Measurements from ENCODE around the gene BORCS6. TPM values are rescaled to one million over a fixed set of nuclear protein-coding genes. Genes with fewer than 3 reads are reported as not detected.
A peak's percentile ranks its signal among the peaks of the same experiment; 100 is the strongest.

Gene BORCS6
- total and polyA plus RNA-seq, 2 of the 13 experiments (the other 11 are each of a cell fraction or from before 2014, with no cell fraction given) = 2.0 to 5.1 TPM

DNA sequence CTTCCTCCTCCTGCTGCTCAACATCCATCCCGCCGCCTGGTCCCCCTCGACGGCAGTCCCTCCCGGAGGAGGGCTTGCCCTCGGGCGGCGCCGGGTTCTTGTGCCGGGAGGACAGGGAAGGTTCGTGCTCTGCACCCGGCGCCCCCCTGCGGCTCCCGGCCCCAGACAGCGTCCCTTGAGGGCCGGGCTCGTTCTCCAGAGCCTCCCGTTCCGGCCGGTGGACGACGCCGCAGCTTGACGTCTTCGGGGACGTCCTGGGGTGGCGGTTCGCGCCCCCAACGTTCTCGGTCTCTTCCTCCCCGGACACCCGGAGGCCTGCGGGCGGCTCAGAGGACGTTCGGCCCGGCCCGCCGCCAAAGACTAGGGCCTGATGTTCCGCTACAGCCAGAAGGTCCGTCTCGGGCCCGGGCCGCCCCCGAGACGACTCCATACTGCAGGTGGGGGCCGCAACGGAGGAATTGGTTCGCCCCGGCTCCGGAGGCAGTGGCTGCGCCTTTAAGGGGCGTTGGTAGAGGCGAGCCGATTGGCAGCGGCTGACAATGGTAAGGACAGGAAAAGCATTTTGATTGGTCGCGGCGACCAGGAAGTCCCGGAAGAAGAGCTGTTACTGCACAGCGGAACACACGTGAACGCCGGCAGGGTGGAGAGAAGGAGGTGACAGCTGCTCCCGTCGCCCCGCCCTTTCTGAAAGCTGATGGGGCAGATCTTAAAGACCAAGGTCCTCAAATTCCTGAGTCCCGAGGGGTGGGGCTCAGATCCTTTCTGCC, at the start of gene BORCS6 (continued):
- no peak for TF ChIP-seq RFX3 (CRISPR knock-in tag; IDR thresholded peaks at IDR 0.05)
- TF ChIP-seq ZFP82 (CRISPR knock-in tag; IDR thresholded peaks at IDR 0.05; ENCODE audit: borderline replicate concordance) = no peak
- TF ChIP-seq, protein P1, sequence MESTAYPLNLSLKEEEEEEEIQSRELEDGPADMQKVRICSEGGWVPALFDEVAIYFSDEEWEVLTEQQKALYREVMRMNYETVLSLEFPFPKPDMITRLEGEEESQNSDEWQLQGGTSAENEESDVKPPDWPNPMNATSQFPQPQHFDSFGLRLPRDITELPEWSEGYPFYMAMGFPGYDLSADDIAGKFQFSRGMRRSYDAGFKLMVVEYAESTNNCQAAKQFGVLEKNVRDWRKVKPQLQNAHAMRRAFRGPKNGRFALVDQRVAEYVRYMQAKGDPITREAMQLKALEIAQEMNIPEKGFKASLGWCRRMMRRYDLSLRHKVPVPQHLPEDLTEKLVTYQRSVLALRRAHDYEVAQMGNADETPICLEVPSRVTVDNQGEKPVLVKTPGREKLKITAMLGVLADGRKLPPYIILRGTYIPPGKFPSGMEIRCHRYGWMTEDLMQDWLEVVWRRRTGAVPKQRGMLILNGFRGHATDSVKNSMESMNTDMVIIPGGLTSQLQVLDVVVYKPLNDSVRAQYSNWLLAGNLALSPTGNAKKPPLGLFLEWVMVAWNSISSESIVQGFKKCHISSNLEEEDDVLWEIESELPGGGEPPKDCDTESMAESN (CRISPR knock-in tag; conservative IDR thresholded peaks at IDR 0.05) = peak; percentile 58
- peak; percentile 95 for TF ChIP-seq SAP130 (CRISPR knock-in tag; IDR thresholded peaks at IDR 0.05; ENCODE audit: low read depth)
- TF ChIP-seq SPEN (CRISPR knock-in tag; IDR thresholded peaks at IDR 0.05; ENCODE audit: low read depth) = peak; percentile 63; the same call in 1 of the 2 replicates
- 0 out of 2 replicates have a peak, but pooled peaks have one; percentile 49 for TF ChIP-seq ZNF34 (CRISPR knock-in tag; IDR thresholded peaks at IDR 0.05; ENCODE audit: borderline replicate concordance)
- TF ChIP-seq ZNF839 (CRISPR knock-in tag; IDR thresholded peaks at IDR 0.05; ENCODE audit: borderline replicate concordance) = 0 out of 2 replicates have a peak, but pooled peaks have one; percentile 49
- TF ChIP-seq MIER3 (CRISPR knock-in tag; IDR thresholded peaks at IDR 0.05; ENCODE audit: borderline replicate concordance) = no peak
- 0 out of 2 replicates have a peak, but pooled peaks have one; percentile 24 for TF ChIP-seq ZSCAN20 (CRISPR knock-in tag; IDR thresholded peaks at IDR 0.05; ENCODE audit: borderline replicate concordance)
- peak; percentile 72 for TF ChIP-seq ZFY (CRISPR knock-in tag; IDR thresholded peaks at IDR 0.05)
- no peak for TF ChIP-seq ONECUT2 (CRISPR knock-in tag; IDR thresholded peaks at IDR 0.05)
- no peak for TF ChIP-seq ZNF253 (CRISPR knock-in tag; IDR thresholded peaks at IDR 0.05; ENCODE audit: borderline replicate concordance)
- no peak for TF ChIP-seq KAT2B (IDR thresholded peaks at IDR 0.05; ENCODE audit: borderline replicate concordance, low read depth, low read length)
- peak; percentile 66 for TF ChIP-seq SALL1 (CRISPR knock-in tag; IDR thresholded peaks at IDR 0.05)
- TF ChIP-seq, protein P2, sequence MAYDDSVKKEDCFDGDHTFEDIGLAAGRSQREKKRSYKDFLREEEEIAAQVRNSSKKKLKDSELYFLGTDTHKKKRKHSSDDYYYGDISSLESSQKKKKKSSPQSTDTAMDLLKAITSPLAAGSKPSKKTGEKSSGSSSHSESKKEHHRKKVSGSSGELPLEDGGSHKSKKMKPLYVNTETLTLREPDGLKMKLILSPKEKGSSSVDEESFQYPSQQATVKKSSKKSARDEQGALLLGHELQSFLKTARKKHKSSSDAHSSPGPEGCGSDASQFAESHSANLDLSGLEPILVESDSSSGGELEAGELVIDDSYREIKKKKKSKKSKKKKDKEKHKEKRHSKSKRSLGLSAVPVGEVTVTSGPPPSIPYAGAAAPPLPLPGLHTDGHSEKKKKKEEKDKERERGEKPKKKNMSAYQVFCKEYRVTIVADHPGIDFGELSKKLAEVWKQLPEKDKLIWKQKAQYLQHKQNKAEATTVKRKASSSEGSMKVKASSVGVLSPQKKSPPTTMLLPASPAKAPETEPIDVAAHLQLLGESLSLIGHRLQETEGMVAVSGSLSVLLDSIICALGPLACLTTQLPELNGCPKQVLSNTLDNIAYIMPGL (CRISPR knock-in tag; IDR thresholded peaks at IDR 0.05; ENCODE audit: borderline replicate concordance in 1 of 2, low read depth in 1 of 2) = peak; percentile 88 to 96
- no peak for TF ChIP-seq JUNB (CRISPR knock-in tag; IDR thresholded peaks at IDR 0.05; ENCODE audit: borderline replicate concordance)
- TF ChIP-seq RNF2 (conservative IDR thresholded peaks at IDR 0.05; ENCODE audit: low read depth) = no peak
- TF ChIP-seq GABPB1 (CRISPR knock-in tag; IDR thresholded peaks at IDR 0.05) = peak; percentile 79
- no peak for TF ChIP-seq FIP1L1 (IDR thresholded peaks at IDR 0.05; ENCODE audit: borderline replicate concordance, insufficient read depth, low read depth, low read length)
- TF ChIP-seq CREB1 (IDR thresholded peaks at IDR 0.05) = peak; percentile 18; the same call in 1 of the 2 replicates
- TF ChIP-seq CREB1 (CRISPR knock-in tag; IDR thresholded peaks at IDR 0.05) = peak; percentile 68
- TF ChIP-seq ZSCAN31 (CRISPR knock-in tag; IDR thresholded peaks at IDR 0.05; ENCODE audit: low read depth) = peak; percentile 54; the same call in 1 of the 2 replicates
- TF ChIP-seq KAT8 (CRISPR knock-in tag; IDR thresholded peaks at IDR 0.05) = peak; percentile 59; the same call in 1 of the 2 replicates
- no peak for TF ChIP-seq DMAP1 (CRISPR knock-in tag; IDR thresholded peaks at IDR 0.05)
- TF ChIP-seq, protein P3, sequence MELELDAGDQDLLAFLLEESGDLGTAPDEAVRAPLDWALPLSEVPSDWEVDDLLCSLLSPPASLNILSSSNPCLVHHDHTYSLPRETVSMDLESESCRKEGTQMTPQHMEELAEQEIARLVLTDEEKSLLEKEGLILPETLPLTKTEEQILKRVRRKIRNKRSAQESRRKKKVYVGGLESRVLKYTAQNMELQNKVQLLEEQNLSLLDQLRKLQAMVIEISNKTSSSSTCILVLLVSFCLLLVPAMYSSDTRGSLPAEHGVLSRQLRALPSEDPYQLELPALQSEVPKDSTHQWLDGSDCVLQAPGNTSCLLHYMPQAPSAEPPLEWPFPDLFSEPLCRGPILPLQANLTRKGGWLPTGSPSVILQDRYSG (CRISPR knock-in tag; IDR thresholded peaks at IDR 0.05) = no peak
- TF ChIP-seq BHLHE40 (IDR thresholded peaks at IDR 0.05; ENCODE audit: low read length) = peak; percentile 56; the same call in 1 of the 2 replicates
- peak in 1 of 2 experiments; percentile 42; a peak in 1 of 4 replicates for TF ChIP-seq KLF16 (CRISPR knock-in tag; IDR thresholded peaks at IDR 0.05)

Measured in HepG2 (cell line).